ENCODE data around the gene ITM2B.

The ITM2B gene

GRCh38 chr13:48311223-48311622, 78.2 kb downstream of the ITM2B start:
- no peak for DNase-seq (ENCODE audit: low read depth)

- no peak for DNase-seq (ENCODE audit: low read depth)
Measured at GRCh38 chr13:48315969-48316650, 83.1 kb downstream of the ITM2B start.

GRCh38 chr13:48316826-48317510, 84.0 kb downstream of the ITM2B start:
- no peak for DNase-seq (ENCODE audit: low read depth)

GRCh38 chr13:48317511-48318376, 84.7 kb downstream of the ITM2B start:
- no peak for DNase-seq (ENCODE audit: low read depth)

GRCh38 chr13:48318377-48318811, 85.4 kb downstream of the ITM2B start:
- DNase-seq (ENCODE audit: low read depth): no peak

- no peak for DNase-seq (ENCODE audit: low read depth)
Measured at GRCh38 chr13:48318821-48319511, 86.0 kb downstream of the ITM2B start.

Data from HS-5 (cell line).